ENCODE measurements around the gene ANKRD23. TPM values are rescaled to one million over a fixed set of nuclear protein-coding genes. Genes with fewer than 3 reads are reported as not detected.

The ANKRD23 gene
- total and polyA plus RNA-seq, 2 of the 13 experiments (the other 11 are each of a cell fraction or from before 2014, with no cell fraction given): 1.5 to 1.6 TPM

GRCh38 chr2:96830044-96830562, 13.7 kb downstream of the ANKRD23 start:
- ChIA-PET POLR2A (no interaction called here), CTCF (ENCODE audit: low intra/inter-chr PET ratio, low total read pairs) (no interaction called here)
- ATAC-seq (no peak), FAIRE-seq (no peak), DNase-seq (ENCODE audit: low spot score) (no peak)
- no peaks in the 10 kb centered on the region for H3K9me3 ChIP-seq (ENCODE audit: low read length)
- no peak overlapping the region for H3K27ac ChIP-seq (ENCODE audit: extremely low read length, insufficient read depth, low read length)
- H2AFZ ChIP-seq (ENCODE audit: low read length): no peak overlapping the region
- in situ Hi-C loops (cut with HindIII; ENCODE audit: extremely low pct_ligation_motif_present, low pct_unique_long_range_greater_than_20kb): no loop called here
- H3K9ac ChIP-seq (ENCODE audit: insufficient read depth, low read depth, low read length): no peak overlapping the region
- H3K27me3 ChIP-seq (ENCODE audit: control insufficient read depth in 1 of 2, insufficient read depth in 2 of 2, low read length in 2 of 2): no peaks in the 10 kb centered on the region
- no peaks in the 10 kb centered on the region for H3K4me1 ChIP-seq (ENCODE audit: insufficient read depth, low read length)
- no TSS peak for BruUV-seq (replicated peaks)
- 95% methylated on average over 5 of the region's 5 CpGs for WGBS (ENCODE audit: low lambda C conversion rate)
- TF ChIP-seq AGO2 (optimal IDR thresholded peaks at IDR 0.05; ENCODE audit: low read depth, low read length): peak; percentile 27
- TF ChIP-seq ZNF687 (CRISPR knock-in tag; IDR thresholded peaks at IDR 0.05): no peak
- TF ChIP-seq MYC (CRISPR knock-in tag; IDR thresholded peaks at IDR 0.05; ENCODE audit: borderline replicate concordance): no peak
- TF ChIP-seq RBM22 (optimal IDR thresholded peaks at IDR 0.05; ENCODE audit: low read length): peak; percentile 56
- intact Hi-C loops (cut with micrococcal nuclease; ENCODE audit: unreplicated experiment): no loop called here
- H3K4me2 ChIP-seq (ENCODE audit: low read depth, low read length): no peak overlapping the region
- H3K79me2 ChIP-seq (ENCODE audit: insufficient read depth, low read length): peaks cover 6% of the 10 kb centered on the region
- peaks cover 15% of the 10 kb centered on the region for H4K20me1 ChIP-seq (ENCODE audit: insufficient read depth, low read length)
- H3K36me3 ChIP-seq (replicated peaks in 1 of 2; ENCODE audit: control insufficient read depth in 1 of 2, insufficient read depth in 2 of 2, low read length in 2 of 2): peaks cover 65 to 89% of the 10 kb centered on the region in 2 experiments
- no peak overlapping the region for H3K4me3 ChIP-seq (replicated peaks in 1 of 3; ENCODE audit: insufficient read depth in 1 of 3, low read depth in 2 of 3, low read length in 3 of 3)

Measured in HepG2 (cell line).